Neural cell (in vitro differentiated cells): ENCODE measurements around the gene RNASE9. TPM values are rescaled to one million over a fixed set of nuclear protein-coding genes. Genes with fewer than 3 reads are reported as not detected.

Experiments
- H2AFZ ChIP-seq: fragments of 200-600, 300-800 bp; sonication (generic), shearing (Covaris generic); 2 replicates; pipeline ENCODE4 v1.6.0; 2014; ENCODE audit warnings: low read depth, mild to moderate bottlenecking, antibody characterized with exemption, low read length, moderate library complexity
- H3F3A ChIP-seq: fragments of 200-600 bp; shearing (Covaris generic); 2 replicates; pipeline ENCODE4 v1.6.1; 2016; ENCODE audit warnings: mild to moderate bottlenecking, moderate library complexity, mixed read lengths, antibody characterized with exemption, low read length; ENCODE audit not compliant: insufficient read depth, poor library complexity, severe bottlenecking
- H3K27ac ChIP-seq: fragments of 200-600, 300-800 bp; sonication (generic), shearing (Covaris generic); 2 replicates; pipeline ENCODE4 v1.5.1; 2014; ENCODE audit warnings: mild to moderate bottlenecking, low read length, moderate library complexity
- H3K27me3 ChIP-seq: fragments of 300-800, 200-600 bp; sonication (generic), shearing (Covaris generic); 2 replicates; pipeline ENCODE4 v1.6.0; 2014; ENCODE audit warnings: mild to moderate bottlenecking, low read depth, low read length, moderate library complexity; ENCODE audit not compliant: insufficient read depth
- H3K36me3 ChIP-seq: fragments of 300-800, 200-600 bp; sonication (generic), shearing (Covaris generic); 2 replicates; pipeline ENCODE4 v1.5.1; 2014; ENCODE audit warnings: mild to moderate bottlenecking, antibody characterized with exemption, low read length, moderate library complexity; ENCODE audit not compliant: insufficient read depth
- H3K4me2 ChIP-seq: fragments of 300-800, 200-600 bp; sonication (generic), shearing (Covaris generic); 2 replicates; pipeline ENCODE4 v1.6.0; 2014; ENCODE audit warnings: mild to moderate bottlenecking, low read length
- H3K4me3 ChIP-seq: fragments of 300-800, 200-600 bp; sonication (generic), shearing (Covaris generic); 2 replicates; pipeline ENCODE4 v1.5.1; 2014; ENCODE audit warnings: mild to moderate bottlenecking, low read length, moderate library complexity
- H3K79me2 ChIP-seq: fragments of 200-600 bp; shearing (Covaris generic); replicated peaks from 2 replicates; pipeline ENCODE4 v1.6.0; 2014; ENCODE audit warnings: mild to moderate bottlenecking, low read length, moderate library complexity; ENCODE audit not compliant: insufficient read depth
- H3K9ac ChIP-seq: fragments of 300-800, 200-600 bp; sonication (generic), shearing (Covaris generic); 2 replicates; pipeline ENCODE4 v1.6.1; 2016; ENCODE audit warnings: mild to moderate bottlenecking, low read length, mixed read lengths
- H3K9me2 ChIP-seq: fragments of 200-600 bp; shearing (Covaris generic); 2 replicates; pipeline ENCODE4 v1.6.1; 2016; ENCODE audit warnings: mild to moderate bottlenecking, low read length, mixed read lengths; ENCODE audit not compliant: insufficient read depth
- H3K9me3 ChIP-seq: fragments of 200-600, 300-800 bp; sonication (generic), shearing (Covaris generic); 2 replicates; pipeline ENCODE4 v1.6.1; 2016; ENCODE audit warnings: mild to moderate bottlenecking, mixed run types, low read length, moderate library complexity, mixed read lengths
- H4K20me1 ChIP-seq: fragments of 200-600 bp; shearing (Covaris generic); 2 replicates; pipeline ENCODE4 v1.6.1; 2016; ENCODE audit warnings: mild to moderate bottlenecking, mixed run types; ENCODE audit not compliant: insufficient read depth
- CTCF ChIP-seq: fragments of 450-650 bp; IDR thresholded peaks from 2 replicates; pipeline ENCODE4 v1.5.1; 2014; ENCODE audit warnings: antibody characterized with exemption, mild to moderate bottlenecking, moderate library complexity; ENCODE audit not compliant: poor library complexity, severe bottlenecking
- EP300 ChIP-seq: fragments of 450-650 bp; conservative IDR thresholded peaks from 2 replicates; pipeline ENCODE4 v1.6.1; 2014; ENCODE audit warnings: antibody characterized with exemption, mild to moderate bottlenecking, moderate library complexity; ENCODE audit not compliant: poor library complexity, severe bottlenecking
- EZH2 ChIP-seq: fragments of 200-600, 300-800 bp; shearing (Covaris generic), sonication (generic); IDR thresholded peaks from 2 replicates; pipeline ENCODE4 v1.6.1; 2014; ENCODE audit warnings: antibody characterized with exemption, low read length, borderline replicate concordance, mild to moderate bottlenecking; ENCODE audit not compliant: insufficient read depth, poor library complexity, severe bottlenecking
- MXI1 ChIP-seq: fragments of 450-650 bp; conservative IDR thresholded peaks from 2 replicates; pipeline ENCODE4 v1.6.1; 2014; ENCODE audit warnings: antibody characterized with exemption, mild to moderate bottlenecking; ENCODE audit not compliant: poor library complexity, severe bottlenecking
- POLR2AphosphoS5 ChIP-seq: IDR thresholded peaks from 2 replicates; pipeline ENCODE4 v1.6.1; 2012
- RAD21 ChIP-seq: fragments of 450-650 bp; conservative IDR thresholded peaks from 2 replicates; pipeline ENCODE4 v1.6.1; 2014; ENCODE audit warnings: antibody characterized with exemption, mild to moderate bottlenecking, moderate library complexity
- SMC3 ChIP-seq: fragments of 450-650 bp; conservative IDR thresholded peaks from 2 replicates; pipeline ENCODE4 v1.6.1; 2014; ENCODE audit warnings: antibody characterized with exemption, mild to moderate bottlenecking, moderate library complexity; ENCODE audit not compliant: poor library complexity
- TAF1 ChIP-seq: IDR thresholded peaks from 2 replicates; pipeline ENCODE4 v1.6.1; 2012; ENCODE audit warnings: low read depth
- polyA plus RNA-seq: library from polyadenylated mRNA; depleted of rRNA; stranded (reverse); fragments of >200 nt; gene quantifications from 2 replicates; pipeline ENCODE4 v1.2.3, GENCODE V29; 2014
- TF ChIP-seq, protein P1 (sequence below): IDR thresholded peaks from 2 replicates; pipeline ENCODE4 v1.6.1; 2012; ENCODE audit warnings: borderline replicate concordance

Gene RNASE9
- polyA plus RNA-seq, 1 donor from 2014 or later: not detected

DNA sequence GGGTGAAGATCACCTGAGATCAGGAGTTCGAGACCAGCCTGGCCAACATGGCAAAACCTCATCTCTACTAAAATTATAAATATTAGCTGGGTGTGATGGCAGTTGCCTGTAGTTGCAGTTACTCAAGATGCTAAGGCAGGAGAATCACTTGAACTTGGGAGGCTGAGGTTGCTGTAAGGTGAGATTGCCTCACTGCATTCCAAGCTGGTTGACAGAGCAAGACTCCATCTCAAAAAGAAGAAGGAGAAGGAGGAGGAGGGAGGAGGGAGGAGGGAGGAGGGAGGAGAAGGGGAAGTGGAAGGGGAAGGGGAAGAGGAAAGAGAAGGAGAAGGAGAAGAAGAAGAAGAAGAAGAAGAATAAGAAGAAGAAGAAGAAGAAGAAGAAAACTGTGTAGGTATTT lies 38.5 kb downstream of the RNASE9 start:
- Histone ChIP-seq H2AFZ (no peak overlapping the region), H3K4me3 (no peak overlapping the region), H3K4me2 (no peak overlapping the region), H3K36me3 (no peaks in the 10 kb centered on the region), H3K9ac (no peak overlapping the region), H3K79me2 (no peaks in the 10 kb centered on the region), H4K20me1 (no peaks in the 10 kb centered on the region), H3K9me2 (no peaks in the 10 kb centered on the region), H3K27ac (no peak overlapping the region), H3K9me3 (no peaks in the 10 kb centered on the region), H3F3A (no peaks in the 10 kb centered on the region), H3K27me3 (no peaks in the 10 kb centered on the region)
- TF ChIP-seq EZH2 (no peak), CTCF (no peak), EP300 (no peak), RAD21 (no peak), POLR2AphosphoS5 (no peak), MXI1 (no peak), TAF1 (no peak), SMC3 (no peak)
- TF ChIP-seq, protein P1, sequence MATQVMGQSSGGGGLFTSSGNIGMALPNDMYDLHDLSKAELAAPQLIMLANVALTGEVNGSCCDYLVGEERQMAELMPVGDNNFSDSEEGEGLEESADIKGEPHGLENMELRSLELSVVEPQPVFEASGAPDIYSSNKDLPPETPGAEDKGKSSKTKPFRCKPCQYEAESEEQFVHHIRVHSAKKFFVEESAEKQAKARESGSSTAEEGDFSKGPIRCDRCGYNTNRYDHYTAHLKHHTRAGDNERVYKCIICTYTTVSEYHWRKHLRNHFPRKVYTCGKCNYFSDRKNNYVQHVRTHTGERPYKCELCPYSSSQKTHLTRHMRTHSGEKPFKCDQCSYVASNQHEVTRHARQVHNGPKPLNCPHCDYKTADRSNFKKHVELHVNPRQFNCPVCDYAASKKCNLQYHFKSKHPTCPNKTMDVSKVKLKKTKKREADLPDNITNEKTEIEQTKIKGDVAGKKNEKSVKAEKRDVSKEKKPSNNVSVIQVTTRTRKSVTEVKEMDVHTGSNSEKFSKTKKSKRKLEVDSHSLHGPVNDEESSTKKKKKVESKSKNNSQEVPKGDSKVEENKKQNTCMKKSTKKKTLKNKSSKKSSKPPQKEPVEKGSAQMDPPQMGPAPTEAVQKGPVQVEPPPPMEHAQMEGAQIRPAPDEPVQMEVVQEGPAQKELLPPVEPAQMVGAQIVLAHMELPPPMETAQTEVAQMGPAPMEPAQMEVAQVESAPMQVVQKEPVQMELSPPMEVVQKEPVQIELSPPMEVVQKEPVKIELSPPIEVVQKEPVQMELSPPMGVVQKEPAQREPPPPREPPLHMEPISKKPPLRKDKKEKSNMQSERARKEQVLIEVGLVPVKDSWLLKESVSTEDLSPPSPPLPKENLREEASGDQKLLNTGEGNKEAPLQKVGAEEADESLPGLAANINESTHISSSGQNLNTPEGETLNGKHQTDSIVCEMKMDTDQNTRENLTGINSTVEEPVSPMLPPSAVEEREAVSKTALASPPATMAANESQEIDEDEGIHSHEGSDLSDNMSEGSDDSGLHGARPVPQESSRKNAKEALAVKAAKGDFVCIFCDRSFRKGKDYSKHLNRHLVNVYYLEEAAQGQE: no peak

DNA sequence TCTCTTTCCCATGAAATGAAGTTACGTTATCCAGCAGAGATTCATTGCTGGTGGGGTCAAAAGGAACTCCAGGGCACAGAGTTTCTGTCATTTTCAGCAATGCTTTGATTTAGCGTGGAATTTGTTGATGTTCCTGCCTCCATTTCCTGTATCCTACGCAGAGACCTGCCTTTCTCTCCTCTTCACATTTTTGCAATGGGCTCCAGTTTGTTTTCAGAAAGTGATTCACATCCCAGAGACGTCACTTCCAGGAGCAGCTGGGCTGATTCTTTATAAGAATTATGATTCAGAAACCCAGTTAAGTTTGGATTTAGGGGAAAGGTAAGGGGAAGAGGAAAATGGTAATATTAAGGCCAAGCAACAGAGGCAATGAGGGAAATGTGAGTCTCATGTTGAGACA lies 43.9 kb downstream of the RNASE9 start:
- Histone ChIP-seq H3K9me2 (no peaks in the 10 kb centered on the region), H3K27me3 (no peaks in the 10 kb centered on the region), H3K36me3 (no peaks in the 10 kb centered on the region), H3K9me3 (no peaks in the 10 kb centered on the region), H3K4me3 (no peak overlapping the region), H3K4me2 (no peak overlapping the region), H2AFZ (no peak overlapping the region), H4K20me1 (no peaks in the 10 kb centered on the region), H3K79me2 (no peaks in the 10 kb centered on the region), H3F3A (no peaks in the 10 kb centered on the region), H3K9ac (no peak overlapping the region), H3K27ac (no peak overlapping the region)
- TF ChIP-seq RAD21 (no peak), CTCF (no peak), SMC3 (no peak), TAF1 (no peak), EZH2 (no peak), EP300 (no peak), POLR2AphosphoS5 (no peak)
- TF ChIP-seq, protein P1: no peak
